Uterus (tissue), 4 donors: ENCODE measurements around the gene IFNAR2. TPM values are rescaled to one million over a fixed set of nuclear protein-coding genes. Genes with fewer than 3 reads are reported as not detected.

Source experiments
- DNase-seq, 2 donors: peaks; one replicate each; pipeline ENCODE4 v3.0.0-alpha.2; 2019 to 2020
- H3K27ac ChIP-seq, 2 donors: fragments of 200-600 bp; sonication (generic); 1 replicate in 1 of 2; 2 replicates in 1 of 2; pipeline ENCODE4 v1.5.1; 2016 to 2018
- H3K27me3 ChIP-seq, 2 donors: fragments of 200-600 bp; sonication (generic); one replicate each; pipeline ENCODE4 v1.5.1; 2018 to 2019; ENCODE audit warnings: control low read depth in 1 of 2
- H3K36me3 ChIP-seq, 2 donors: fragments of 200-600 bp; sonication (generic); one replicate each; pipeline ENCODE4 v1.5.1; 2019; ENCODE audit warnings: control low read depth in 1 of 2
- H3K4me1 ChIP-seq, 2 donors: fragments of 200-600 bp; sonication (generic); one replicate each; pipeline ENCODE4 v1.5.1; 2018 to 2019; ENCODE audit warnings: control low read depth in 1 of 2
- H3K4me3 ChIP-seq, 2 donors: fragments of 200-600 bp; sonication (generic); 1 replicate in 1 of 2; 2 replicates in 1 of 2; pipeline ENCODE4 v1.5.1; 2018 to 2019; ENCODE audit warnings: mild to moderate bottlenecking in 1 of 2
- H3K9me3 ChIP-seq, 2 donors: fragments of 200-600 bp; sonication (generic); one replicate each; pipeline ENCODE4 v1.5.1; 2019; ENCODE audit warnings: control low read depth in 1 of 2
- POLR2A ChIP-seq, 2 donors: fragments of 450-650 bp; IDR thresholded peaks; one replicate each; pipeline ENCODE4 v1.6.1; 2016; ENCODE audit warnings: antibody characterized with exemption in 2 of 2, mild to moderate bottlenecking in 1 of 2, moderate library complexity in 1 of 2
- intact Hi-C: fragments of 100-400 bp; cut with DNase I; formaldehyde crosslinking; loops from one replicate; pipeline ENCODE4 v1.15.1; 2023; ENCODE audit warnings: low total_unique reads
- total RNA-seq, 4 donors: library from RNA; depleted of rRNA in 3 of 4; stranded (reverse); fragments of >200 nt in 3 of 4; gene quantifications; one replicate each; pipeline versions ENCODE4 v1.1.0 to v1.2.4, GENCODE V29; 2014 to 2023
- TF ChIP-seq, protein P1 (sequence below), 4 experiments: fragments of 200-600 bp in 2 of 4; fragments of 450-650 bp in 2 of 4; sonication (generic) in 2 of 4; IDR thresholded peaks; one replicate each; pipeline ENCODE4 v1.5.1; 2016 to 2019; ENCODE audit warnings: antibody characterized with exemption in 4 of 4, mild to moderate bottlenecking in 2 of 4, moderate library complexity in 1 of 4
- donor health status: DM: yes; HTN: yes; CAD: no.

Gene IFNAR2
- total RNA-seq, 4 donors from 2014 or later: 2.4 to 38.4 (median 24.4) TPM

DNA sequence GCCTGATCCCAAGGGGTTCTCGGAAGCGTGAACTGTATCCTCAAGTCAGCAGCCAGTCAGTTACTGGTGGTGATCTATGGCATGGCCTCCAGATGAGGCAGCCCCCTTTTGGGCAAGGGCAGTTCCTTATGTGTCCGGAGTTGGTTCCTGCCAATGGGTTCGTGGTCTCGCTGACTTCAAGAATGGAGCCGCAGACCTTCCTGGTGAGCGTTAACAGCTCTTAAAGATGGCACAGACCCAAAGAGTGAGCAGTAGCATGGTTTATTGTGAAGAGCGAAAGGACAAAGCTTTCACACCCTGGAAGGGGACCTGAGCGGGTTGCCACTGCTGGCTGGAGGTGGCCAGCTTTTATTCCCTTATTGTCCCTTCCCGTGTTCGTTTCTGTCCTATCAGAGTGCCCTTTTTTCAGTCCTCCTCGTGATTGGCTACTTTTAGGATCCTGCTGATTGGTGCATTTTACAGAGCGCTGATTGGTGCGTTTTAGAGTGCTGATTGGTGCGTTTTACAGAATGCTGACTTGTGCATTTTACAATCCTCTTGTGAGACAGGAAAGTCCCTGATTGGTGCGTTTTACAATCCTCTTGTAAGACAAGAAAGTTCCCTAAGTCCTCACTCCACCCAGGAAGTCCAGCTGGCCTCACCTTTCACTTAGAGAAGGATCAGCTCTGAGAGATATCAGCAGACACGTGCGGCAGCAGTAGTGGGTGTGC is 27.5 kb downstream of the IFNAR2 start:
- H3K4me3 ChIP-seq: no peak overlapping the region
- intact Hi-C loops: no loop called here
- H3K27ac ChIP-seq: no peak overlapping the region
- TF ChIP-seq, protein P1, sequence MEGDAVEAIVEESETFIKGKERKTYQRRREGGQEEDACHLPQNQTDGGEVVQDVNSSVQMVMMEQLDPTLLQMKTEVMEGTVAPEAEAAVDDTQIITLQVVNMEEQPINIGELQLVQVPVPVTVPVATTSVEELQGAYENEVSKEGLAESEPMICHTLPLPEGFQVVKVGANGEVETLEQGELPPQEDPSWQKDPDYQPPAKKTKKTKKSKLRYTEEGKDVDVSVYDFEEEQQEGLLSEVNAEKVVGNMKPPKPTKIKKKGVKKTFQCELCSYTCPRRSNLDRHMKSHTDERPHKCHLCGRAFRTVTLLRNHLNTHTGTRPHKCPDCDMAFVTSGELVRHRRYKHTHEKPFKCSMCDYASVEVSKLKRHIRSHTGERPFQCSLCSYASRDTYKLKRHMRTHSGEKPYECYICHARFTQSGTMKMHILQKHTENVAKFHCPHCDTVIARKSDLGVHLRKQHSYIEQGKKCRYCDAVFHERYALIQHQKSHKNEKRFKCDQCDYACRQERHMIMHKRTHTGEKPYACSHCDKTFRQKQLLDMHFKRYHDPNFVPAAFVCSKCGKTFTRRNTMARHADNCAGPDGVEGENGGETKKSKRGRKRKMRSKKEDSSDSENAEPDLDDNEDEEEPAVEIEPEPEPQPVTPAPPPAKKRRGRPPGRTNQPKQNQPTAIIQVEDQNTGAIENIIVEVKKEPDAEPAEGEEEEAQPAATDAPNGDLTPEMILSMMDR (IDR thresholded peaks at IDR 0.05): no peak
- TF ChIP-seq POLR2A (IDR thresholded peaks at IDR 0.05): no peak
- DNase-seq: no peak
- H3K36me3 ChIP-seq: no peaks in the 10 kb centered on the region
- H3K4me1 ChIP-seq: no peaks in the 10 kb centered on the region
- no peaks in the 10 kb centered on the region for H3K27me3 ChIP-seq
- H3K9me3 ChIP-seq: no peaks in the 10 kb centered on the region

DNA sequence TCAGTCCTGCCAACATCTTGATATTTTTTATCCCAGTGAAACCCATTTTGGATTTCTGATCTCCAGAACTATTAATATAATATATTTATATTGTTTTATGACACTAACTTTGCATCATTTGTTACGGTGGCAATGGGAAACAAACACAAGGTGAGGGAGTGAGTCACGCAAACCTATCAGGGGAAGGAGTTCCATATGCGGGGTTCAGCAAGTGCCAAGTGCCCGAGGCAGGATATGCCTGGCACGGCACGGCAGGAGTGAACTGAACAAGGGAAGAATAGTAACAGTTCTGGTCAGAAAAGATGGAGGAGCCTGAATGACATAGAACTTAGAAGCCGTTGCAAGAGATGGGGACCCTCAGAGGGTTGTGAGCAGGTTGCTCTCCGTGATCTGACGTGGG is 28.7 kb downstream of the IFNAR2 start:
- intact Hi-C loops: no loop called here
- Histone ChIP-seq H3K4me3 (no peak overlapping the region), H3K27ac (no peak overlapping the region), H3K36me3 (no peaks in the 10 kb centered on the region), H3K9me3 (no peaks in the 10 kb centered on the region), H3K4me1 (no peaks in the 10 kb centered on the region), H3K27me3 (no peaks in the 10 kb centered on the region)
- DNase-seq: no peak
- no peak for TF ChIP-seq POLR2A (IDR thresholded peaks at IDR 0.05)
- TF ChIP-seq, protein P1 (IDR thresholded peaks at IDR 0.05): no peak

DNA sequence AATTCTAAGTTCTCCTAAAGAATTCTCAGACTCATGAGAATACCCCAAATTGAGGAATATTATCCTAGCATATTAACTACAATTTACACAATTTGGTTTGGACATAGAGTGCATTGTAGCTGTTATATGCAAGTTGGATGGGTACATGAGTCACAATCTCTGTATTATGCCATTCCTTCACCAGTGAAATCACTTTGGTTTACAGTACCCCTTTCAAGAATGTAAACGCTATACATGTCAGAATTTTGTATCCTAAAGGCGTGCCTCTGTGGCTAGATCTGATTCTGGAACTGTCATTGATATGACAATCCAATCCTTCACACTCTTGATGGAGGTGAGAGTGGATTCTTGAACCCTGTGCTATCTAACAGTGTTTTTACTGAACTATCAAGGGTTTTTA is 29.7 kb downstream of the IFNAR2 start:
- no peak for DNase-seq
- intact Hi-C loops: no loop called here
- no peaks in the 10 kb centered on the region for H3K4me1 ChIP-seq
- TF ChIP-seq POLR2A (IDR thresholded peaks at IDR 0.05): no peak
- TF ChIP-seq, protein P1 (IDR thresholded peaks at IDR 0.05): no peak
- no peaks in the 10 kb centered on the region for H3K9me3 ChIP-seq
- H3K27me3 ChIP-seq: no peaks in the 10 kb centered on the region
- no peak overlapping the region for H3K27ac ChIP-seq
- no peaks in the 10 kb centered on the region for H3K36me3 ChIP-seq
- no peak overlapping the region for H3K4me3 ChIP-seq

DNA sequence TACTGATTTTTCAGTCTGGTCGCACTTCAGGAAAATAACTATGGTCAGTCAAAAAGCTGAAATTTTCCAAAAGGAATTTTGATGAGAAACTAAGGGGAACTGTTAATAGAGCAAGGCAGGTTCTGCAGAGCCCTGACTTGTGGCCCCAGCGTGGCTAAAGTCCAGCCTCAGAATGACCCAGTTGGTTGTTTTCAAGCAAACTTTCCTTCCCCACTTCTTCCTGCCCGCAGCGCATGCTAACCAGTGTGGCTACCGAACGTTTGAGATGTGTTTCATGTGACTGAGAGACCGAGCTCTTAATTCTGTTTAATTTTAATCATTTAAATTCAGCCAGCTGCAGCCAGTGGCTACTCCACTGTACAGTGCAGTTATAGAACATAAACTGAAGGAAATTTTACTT is 30.3 kb downstream of the IFNAR2 start:
- Histone ChIP-seq H3K27me3 (no peaks in the 10 kb centered on the region), H3K36me3 (no peaks in the 10 kb centered on the region), H3K4me3 (no peak overlapping the region), H3K27ac (no peak overlapping the region), H3K4me1 (no peaks in the 10 kb centered on the region), H3K9me3 (no peaks in the 10 kb centered on the region)
- no peak for TF ChIP-seq POLR2A (IDR thresholded peaks at IDR 0.05)
- TF ChIP-seq, protein P1 (IDR thresholded peaks at IDR 0.05): no peak
- DNase-seq: no peak
- intact Hi-C loops: no loop called here

GRCh38 chr21:33261635-33262034 is 31.9 kb downstream of the IFNAR2 start:
- no peak for DNase-seq
- H3K36me3 ChIP-seq: no peaks in the 10 kb centered on the region

More at GRCh38 chr21:33261635-33262034, 31.9 kb downstream of the IFNAR2 start:
- no peak overlapping the region for H3K4me3 ChIP-seq
- no peak overlapping the region for H3K27ac ChIP-seq
- TF ChIP-seq POLR2A (IDR thresholded peaks at IDR 0.05): no peak
- TF ChIP-seq, protein P1 (IDR thresholded peaks at IDR 0.05): no peak
- no peaks in the 10 kb centered on the region for H3K27me3 ChIP-seq
- intact Hi-C loops: no loop called here
- H3K9me3 ChIP-seq: no peaks in the 10 kb centered on the region
- H3K4me1 ChIP-seq: no peaks in the 10 kb centered on the region
